Measurements from ENCODE around the gene FBXL16. TPM values are rescaled to one million over a fixed set of nuclear protein-coding genes. Genes with fewer than 3 reads are reported as not detected.
A peak's percentile ranks its signal among the peaks of the same experiment; 100 is the strongest.

The FBXL16 gene
- total RNA-seq, 2 donors from 2014 or later: 1.3 to 1.7 TPM

- Histone ChIP-seq H3K4me1 (peaks cover 0 to 59% of the 10 kb centered on the region in 2 donors), H3K9me3 (no peaks in the 10 kb centered on the region), H3K27me3 (no peaks in the 10 kb centered on the region), H3K36me3 (peaks cover 29% of the 10 kb centered on the region), H3K27ac (no peak overlapping the region), H3K4me3 (peak overlapping the region in 1 of 2 donors; percentile 67)
- TF ChIP-seq, protein P1, sequence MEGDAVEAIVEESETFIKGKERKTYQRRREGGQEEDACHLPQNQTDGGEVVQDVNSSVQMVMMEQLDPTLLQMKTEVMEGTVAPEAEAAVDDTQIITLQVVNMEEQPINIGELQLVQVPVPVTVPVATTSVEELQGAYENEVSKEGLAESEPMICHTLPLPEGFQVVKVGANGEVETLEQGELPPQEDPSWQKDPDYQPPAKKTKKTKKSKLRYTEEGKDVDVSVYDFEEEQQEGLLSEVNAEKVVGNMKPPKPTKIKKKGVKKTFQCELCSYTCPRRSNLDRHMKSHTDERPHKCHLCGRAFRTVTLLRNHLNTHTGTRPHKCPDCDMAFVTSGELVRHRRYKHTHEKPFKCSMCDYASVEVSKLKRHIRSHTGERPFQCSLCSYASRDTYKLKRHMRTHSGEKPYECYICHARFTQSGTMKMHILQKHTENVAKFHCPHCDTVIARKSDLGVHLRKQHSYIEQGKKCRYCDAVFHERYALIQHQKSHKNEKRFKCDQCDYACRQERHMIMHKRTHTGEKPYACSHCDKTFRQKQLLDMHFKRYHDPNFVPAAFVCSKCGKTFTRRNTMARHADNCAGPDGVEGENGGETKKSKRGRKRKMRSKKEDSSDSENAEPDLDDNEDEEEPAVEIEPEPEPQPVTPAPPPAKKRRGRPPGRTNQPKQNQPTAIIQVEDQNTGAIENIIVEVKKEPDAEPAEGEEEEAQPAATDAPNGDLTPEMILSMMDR (IDR thresholded peaks at IDR 0.05): no peak
- DNase-seq (ENCODE audit: low spot score): no peak
Measured at GRCh38 chr16:682493-683395, 22.9 kb downstream of the FBXL16 start.

- Histone ChIP-seq H3K4me3 (peak overlapping the region in 1 of 2 donors; percentile 82), H3K27ac (no peak overlapping the region), H3K9me3 (no peaks in the 10 kb centered on the region), H3K36me3 (peaks cover 24% of the 10 kb centered on the region), H3K27me3 (no peaks in the 10 kb centered on the region), H3K4me1 (peaks cover 0 to 59% of the 10 kb centered on the region in 2 donors)
- no peak for DNase-seq (ENCODE audit: low spot score)
- TF ChIP-seq, protein P1 (IDR thresholded peaks at IDR 0.05): no peak
Measured at GRCh38 chr16:681746-682427, 23.7 kb downstream of the FBXL16 start.

- H3K27me3 ChIP-seq: no peaks in the 10 kb centered on the region
- H3K4me3 ChIP-seq: peak overlapping the region; percentile 82 to 88
- H3K9me3 ChIP-seq: no peaks in the 10 kb centered on the region
- DNase-seq (ENCODE audit: low spot score): no peak
- peaks cover 0 to 62% of the 10 kb centered on the region in 2 donors for H3K4me1 ChIP-seq
- peaks cover 20% of the 10 kb centered on the region for H3K36me3 ChIP-seq
- TF ChIP-seq, protein P1 (IDR thresholded peaks at IDR 0.05): no peak
- H3K27ac ChIP-seq: peak overlapping the region; percentile 95 to 99
Measured at GRCh38 chr16:680967-681745, 24.4 kb downstream of the FBXL16 start.

DNA sequence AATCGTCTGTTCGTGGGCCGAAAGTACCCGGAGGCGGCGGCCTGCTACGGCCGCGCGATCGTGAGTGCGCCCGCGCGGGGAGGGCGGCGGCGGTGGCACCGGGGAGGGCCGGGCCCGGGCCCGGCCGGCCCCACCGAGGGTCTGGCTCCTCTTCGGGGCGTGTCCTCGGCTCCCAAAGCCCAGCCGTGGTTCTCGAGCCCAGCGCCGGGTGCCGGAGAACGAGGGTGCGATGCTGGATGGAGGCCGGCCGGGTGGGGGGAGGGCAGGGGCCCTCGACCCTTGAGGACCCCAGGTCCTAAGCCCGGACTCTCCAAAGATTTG, 25.0 kb downstream of the FBXL16 start:
- H3K27ac ChIP-seq: peak overlapping the region; percentile 95 to 99
- H3K9me3 ChIP-seq: no peaks in the 10 kb centered on the region
- no peak for DNase-seq (ENCODE audit: low spot score)
- H3K4me1 ChIP-seq: peaks cover 0 to 62% of the 10 kb centered on the region in 2 donors
- peaks cover 20% of the 10 kb centered on the region for H3K36me3 ChIP-seq
- peak overlapping the region; percentile 82 to 88 for H3K4me3 ChIP-seq
- TF ChIP-seq, protein P1 (IDR thresholded peaks at IDR 0.05): no peak
- H3K27me3 ChIP-seq: no peaks in the 10 kb centered on the region

DNA sequence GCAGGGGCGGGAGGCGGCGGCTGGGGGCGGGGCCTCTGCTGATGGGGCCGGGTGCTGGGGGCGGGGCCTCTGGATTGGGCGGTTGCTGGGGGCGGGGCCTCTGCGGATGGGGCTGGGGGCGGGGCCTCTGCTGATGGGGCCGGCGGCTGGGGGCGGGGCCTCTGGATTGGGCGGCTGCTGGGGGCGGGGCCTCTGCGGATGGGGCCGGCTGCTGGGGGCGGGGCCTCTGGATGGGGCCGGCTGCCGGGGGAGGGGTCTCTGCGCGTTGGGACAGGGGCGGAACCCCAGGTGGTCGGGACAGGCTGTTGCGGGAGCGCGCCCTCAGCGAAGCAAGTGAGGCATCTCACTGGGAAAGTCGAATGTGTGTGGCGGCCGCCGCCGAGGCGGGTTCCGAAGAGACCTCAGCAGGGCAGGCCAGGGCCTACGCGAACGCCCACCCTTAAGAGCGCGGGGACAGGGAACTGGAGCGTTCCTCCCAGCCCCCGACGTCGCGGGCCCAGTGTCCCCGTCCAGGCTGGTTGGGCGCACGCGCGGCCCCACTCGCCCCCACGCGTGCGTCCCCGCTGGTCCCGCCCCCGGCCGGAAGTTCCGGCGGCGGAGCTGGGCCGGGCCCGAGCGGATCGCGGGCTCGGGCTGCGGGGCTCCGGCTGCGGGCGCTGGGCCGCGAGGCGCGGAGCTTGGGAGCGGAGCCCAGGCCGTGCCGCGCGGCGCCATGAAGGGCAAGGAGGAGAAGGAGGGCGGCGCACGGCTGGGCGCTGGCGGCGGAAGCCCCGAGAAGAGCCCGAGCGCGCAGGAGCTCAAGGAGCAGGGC, 25.6 kb downstream of the FBXL16 start, which contains the start of gene STUB1:
Gene STUB1, plus strand, starts transcription at position 597 of the 811 bp plus-strand sequence. Its CDS starts 116 bp downstream, at position 713.
- peaks cover 0 to 61% of the 10 kb centered on the region in 2 donors for H3K4me1 ChIP-seq
- peak; percentile 80 for DNase-seq (ENCODE audit: low spot score)
- peaks cover 20% of the 10 kb centered on the region for H3K36me3 ChIP-seq
- H3K27me3 ChIP-seq: no peaks in the 10 kb centered on the region
- TF ChIP-seq, protein P1 (IDR thresholded peaks at IDR 0.05): no peak
- peak within 1 kb of the TSS; percentile 95 to 99 for H3K27ac ChIP-seq
- no peaks in the 10 kb centered on the region for H3K9me3 ChIP-seq
- peak within 1 kb of the TSS; percentile 82 to 88 for H3K4me3 ChIP-seq

Data from right atrium auricular region (tissue), 2 donors.